Keratinocyte (primary cell): ENCODE data around the gene ULK4. TPM values are rescaled to one million over a fixed set of nuclear protein-coding genes. Genes with fewer than 3 reads are reported as not detected.

Source experiments
- DNase-seq: peaks from one replicate; pipeline ENCODE4 v3.0.0-alpha.2; 2011; ENCODE audit warnings: low read depth, missing footprints, low spot score
- FAIRE-seq: peaks from 2 replicates; lab custom pipeline; 2011; peaks lifted over from hg19 to GRCh38; lab: Jason Lieb, UNC
- H2AFZ ChIP-seq: 2 replicates; pipeline ENCODE4 v1.6.0; 2012; ENCODE audit warnings: low read length, control low read depth, inconsistent platforms; ENCODE audit not compliant: control insufficient read depth
- H3K27ac ChIP-seq: 2 replicates; pipeline ENCODE4 v1.5.1; 2011; ENCODE audit warnings: low read length; ENCODE audit not compliant: control insufficient read depth, insufficient read depth
- H3K27me3 ChIP-seq: 3 replicates; pipeline ENCODE4 v1.6.0; 2011; ENCODE audit warnings: low read length; ENCODE audit not compliant: control insufficient read depth, insufficient read depth; ENCODE audit errors: extremely low read depth
- H3K36me3 ChIP-seq, 2 experiments: 2 replicates in 1 of 2; 3 replicates in 1 of 2; pipeline ENCODE4 v1.5.1; 2011; ENCODE audit warnings: low read length in 2 of 2, mild to moderate bottlenecking in 1 of 2; ENCODE audit not compliant: control insufficient read depth in 2 of 2, insufficient read depth in 2 of 2; ENCODE audit errors: extremely low read depth in 1 of 2
- H3K4me1 ChIP-seq: 3 replicates; pipeline ENCODE4 v1.5.1; 2011; ENCODE audit warnings: low read length; ENCODE audit not compliant: control insufficient read depth, insufficient read depth; ENCODE audit errors: extremely low read depth
- H3K4me2 ChIP-seq: 3 replicates; pipeline ENCODE4 v1.6.0; 2011; ENCODE audit warnings: low read depth, low read length; ENCODE audit not compliant: control insufficient read depth, insufficient read depth; ENCODE audit errors: extremely low read depth
- H3K4me3 ChIP-seq, 3 experiments: fragments of 200-600 bp in 1 of 3; sonication (generic) in 1 of 3; 2 replicates in 2 of 3; 3 replicates in 1 of 3; pipeline ENCODE4 v1.5.1; 2011 to 2016; ENCODE audit warnings: low read length in 3 of 3, mild to moderate bottlenecking in 3 of 3, control low read depth in 2 of 3, inconsistent platforms in 1 of 3, low read depth in 1 of 3, mixed read lengths in 1 of 3, mixed run types in 1 of 3, moderate library complexity in 1 of 3; ENCODE audit not compliant: control insufficient read depth in 2 of 3, insufficient read depth in 2 of 3; ENCODE audit errors: extremely low read depth in 1 of 3
- H3K79me2 ChIP-seq: 2 replicates; pipeline ENCODE4 v1.6.0; 2012; ENCODE audit warnings: low read length; ENCODE audit not compliant: control insufficient read depth, insufficient read depth
- H3K9ac ChIP-seq: 3 replicates; pipeline ENCODE4 v1.6.0; 2011; ENCODE audit warnings: low read length; ENCODE audit not compliant: control insufficient read depth, insufficient read depth; ENCODE audit errors: extremely low read depth
- H3K9me1 ChIP-seq: 3 replicates; pipeline ENCODE4 v1.6.0; 2011; ENCODE audit warnings: low read length; ENCODE audit not compliant: control insufficient read depth, insufficient read depth; ENCODE audit errors: extremely low read depth
- H3K9me3 ChIP-seq: 2 replicates; pipeline ENCODE4 v1.5.1; 2012; ENCODE audit warnings: low read depth, low read length; ENCODE audit not compliant: control insufficient read depth
- H4K20me1 ChIP-seq: 3 replicates; pipeline ENCODE4 v1.6.0; 2011; ENCODE audit warnings: low read length; ENCODE audit not compliant: control insufficient read depth, insufficient read depth; ENCODE audit errors: extremely low read depth
- CTCF ChIP-seq, 3 experiments: IDR thresholded peaks in 1 of 3; conservative IDR thresholded peaks in 1 of 3; optimal IDR thresholded peaks in 1 of 3; 2 replicates in 2 of 3; 3 replicates in 1 of 3; pipeline versions ENCODE3 to v1.5.1; 2011; ENCODE audit warnings: low read length in 3 of 3, mild to moderate bottlenecking in 3 of 3, moderate library complexity in 2 of 3, control low read depth in 1 of 3, inconsistent platforms in 1 of 3; ENCODE audit not compliant: insufficient read depth in 2 of 3; ENCODE audit errors: extremely low read depth in 1 of 3
- EZH2 ChIP-seq: IDR thresholded peaks from one replicate; pipeline ENCODE4 v1.6.1; 2012; ENCODE audit warnings: inconsistent platforms, mild to moderate bottlenecking, low read length, moderate library complexity
- dilution Hi-C: fragments of 300-500 bp; cut with MboI; formaldehyde crosslinking; loops from one replicate; pipeline ENCODE4 v1.7.0; 2020; ENCODE audit warnings: low sequenced_read_pairs; ENCODE audit not compliant: extremely low pct_ligation_motif_present
- polyA plus RNA-seq, 5 experiments: library from polyadenylated mRNA; depleted of rRNA in 3 of 5; stranded (reverse) in 3 of 5; stranded (forward) in 1 of 5; unstranded in 1 of 5; fragments of >200 nt; gene quantifications; 1 replicate in 1 of 5; 2 replicates in 3 of 5; 3 replicates in 1 of 5; pipeline versions ENCODE4 v1.2.1 to v1.2.3, GENCODE V29; 2011 to 2012; ENCODE audit warnings: missing spikeins in 2 of 5, low read depth in 1 of 5, low replicate concordance in 1 of 5

ULK4 gene
- polyA plus RNA-seq, 1 donor (not counting 4 experiments of a cell fraction or from before 2014, with no cell fraction given) = 6.1 TPM

GRCh38 chr3:41488501-41488900 is 473.4 kb downstream of the ULK4 start:
- no peak overlapping the region for H3K4me3 ChIP-seq
- dilution Hi-C loops = no loop called here

GRCh38 chr3:41485484-41485883 is 476.4 kb downstream of the ULK4 start:
- H3K27me3 ChIP-seq = no peaks in the 10 kb centered on the region
- no peak overlapping the region for H3K4me2 ChIP-seq
- no peak overlapping the region for H2AFZ ChIP-seq
- no peak for TF ChIP-seq CTCF (optimal IDR thresholded peaks at IDR 0.05 in 1 of 3, IDR thresholded peaks at IDR 0.05 in 1 of 3, conservative IDR thresholded peaks at IDR 0.05 in 1 of 3; ENCODE audit: extremely low read depth in 1 of 3, insufficient read depth in 2 of 3, low read length in 3 of 3)
- TF ChIP-seq EZH2 = no peak
- H3K27ac ChIP-seq = no peak overlapping the region
- no peaks in the 10 kb centered on the region for H3K9me3 ChIP-seq
- H4K20me1 ChIP-seq = no peaks in the 10 kb centered on the region
- H3K36me3 ChIP-seq = no peaks in the 10 kb centered on the region
- FAIRE-seq = no peak
- H3K4me1 ChIP-seq = no peaks in the 10 kb centered on the region
- dilution Hi-C loops = no loop called here
- H3K9me1 ChIP-seq = no peaks in the 10 kb centered on the region
- H3K9ac ChIP-seq = no peak overlapping the region
- no peaks in the 10 kb centered on the region for H3K79me2 ChIP-seq
- no peak for DNase-seq
- H3K4me3 ChIP-seq = no peak overlapping the region

More at GRCh38 chr3:41488501-41488900, 473.4 kb downstream of the ULK4 start:
- no peaks in the 10 kb centered on the region for H3K9me3 ChIP-seq
- H4K20me1 ChIP-seq = no peaks in the 10 kb centered on the region
- no peaks in the 10 kb centered on the region for H3K36me3 ChIP-seq
- H3K4me2 ChIP-seq = no peak overlapping the region
- no peak for DNase-seq
- H3K27ac ChIP-seq = no peak overlapping the region
- H2AFZ ChIP-seq = no peak overlapping the region
- no peaks in the 10 kb centered on the region for H3K9me1 ChIP-seq
- no peaks in the 10 kb centered on the region for H3K27me3 ChIP-seq
- no peaks in the 10 kb centered on the region for H3K4me1 ChIP-seq
- no peaks in the 10 kb centered on the region for H3K79me2 ChIP-seq
- no peak for FAIRE-seq
- no peak overlapping the region for H3K9ac ChIP-seq
- TF ChIP-seq CTCF (optimal IDR thresholded peaks at IDR 0.05 in 1 of 3, IDR thresholded peaks at IDR 0.05 in 1 of 3, conservative IDR thresholded peaks at IDR 0.05 in 1 of 3; ENCODE audit: extremely low read depth in 1 of 3, insufficient read depth in 2 of 3, low read length in 3 of 3) = no peak
- TF ChIP-seq EZH2 = no peak
